HUES64 (cell line): ENCODE measurements around the gene RYR1.
A peak's percentile ranks its signal among the peaks of the same experiment; 100 is the strongest.

Experiments
- H3K27ac ChIP-seq: 2 replicates; pipeline ENCODE4 v1.7.0; 2013; ENCODE audit warnings: low read depth, low read length, inconsistent platforms
- H3K27me3 ChIP-seq: 2 replicates; pipeline ENCODE4 v1.6.1; 2013; ENCODE audit warnings: mild to moderate bottlenecking, low read length; ENCODE audit not compliant: insufficient read depth
- H3K36me3 ChIP-seq: 2 replicates; pipeline ENCODE4 v1.6.1; 2013; ENCODE audit warnings: mild to moderate bottlenecking, low read length; ENCODE audit not compliant: insufficient read depth
- H3K4me1 ChIP-seq: 2 replicates; pipeline ENCODE4 v1.6.1; 2013; ENCODE audit warnings: mild to moderate bottlenecking, low read length, moderate library complexity; ENCODE audit not compliant: insufficient read depth
- H3K4me3 ChIP-seq: 2 replicates; pipeline ENCODE4 v1.5.1; 2013; ENCODE audit warnings: mild to moderate bottlenecking, low read length, moderate library complexity
- H3K9ac ChIP-seq: 2 replicates; pipeline ENCODE4 v1.6.1; 2013; ENCODE audit warnings: mild to moderate bottlenecking, low read depth, low read length
- H3K9me3 ChIP-seq: 2 replicates; pipeline ENCODE4 v1.6.1; 2013; ENCODE audit warnings: low read depth, low read length; ENCODE audit not compliant: insufficient read depth
- WGBS: fragments of 150-250, 120-280 bp; methylation state at CpG from one replicate; pipeline ENCODE4 v1.1.7; 2013; ENCODE audit warnings: missing lambda C conversion rate; 5-methylcytosine and 5-hydroxymethylcytosine counted together

RYR1 gene

DNA sequence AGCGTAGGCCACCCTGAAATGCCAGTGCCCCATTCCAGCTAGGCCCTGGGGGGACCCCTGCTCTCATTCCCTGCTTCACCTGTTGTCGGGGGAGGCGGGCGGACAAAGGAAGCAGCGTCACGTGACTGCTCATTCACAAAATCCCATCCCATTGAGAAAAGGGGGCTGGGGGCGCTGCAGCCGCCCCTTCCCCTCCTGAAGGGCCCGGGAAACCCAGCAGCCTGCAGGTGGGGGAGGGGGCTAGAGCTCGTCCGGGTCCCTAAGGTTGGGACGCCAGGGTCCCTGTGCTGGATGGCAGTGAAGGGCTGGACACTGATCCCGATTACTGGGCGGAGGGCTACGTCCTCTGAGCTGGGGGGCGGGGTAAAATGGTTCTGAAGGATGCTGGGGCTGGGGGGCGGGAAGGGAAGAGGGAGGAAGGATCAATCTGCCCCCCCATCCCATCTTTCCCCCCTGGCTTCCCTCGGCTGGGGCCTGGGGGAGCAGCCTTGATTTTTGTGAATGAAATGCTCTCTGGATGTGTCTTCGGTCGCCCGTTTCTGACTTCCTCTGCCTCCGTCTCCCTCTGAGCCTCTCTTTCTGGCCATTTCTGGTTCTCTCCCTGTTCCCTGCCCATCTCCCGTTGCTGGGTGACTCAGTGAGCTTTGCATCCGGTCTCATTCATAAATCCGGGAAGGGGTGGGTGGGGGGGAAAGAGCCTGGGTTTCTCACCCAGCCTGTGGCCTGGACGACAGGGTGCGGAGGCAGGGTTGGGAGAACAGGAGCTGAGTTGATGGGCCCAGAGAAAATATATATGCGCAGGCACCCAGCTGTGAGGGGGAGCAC is 44.2 kb upstream of the RYR1 start:
- H3K9me3 ChIP-seq = no peaks in the 10 kb centered on the region
- peak overlapping the region; percentile 85; the same call in 1 of the 2 replicates for H3K27ac ChIP-seq
- WGBS = 1% methylated on average over 25 of the region's 28 CpGs
- H3K4me3 ChIP-seq = peak overlapping the region; percentile 77
- H3K27me3 ChIP-seq = peaks cover 11% of the 10 kb centered on the region; the same call in 1 of the 2 replicates
- peak overlapping the region; percentile 70 for H3K9ac ChIP-seq
- peaks cover 8% of the 10 kb centered on the region; the same call in 1 of the 2 replicates for H3K4me1 ChIP-seq
- peaks cover 19% of the 10 kb centered on the region for H3K36me3 ChIP-seq

- H3K36me3 ChIP-seq = peaks cover 19% of the 10 kb centered on the region
- peaks cover 15% of the 10 kb centered on the region for H3K27me3 ChIP-seq
- H3K4me1 ChIP-seq = peaks cover 6% of the 10 kb centered on the region; the same call in 1 of the 2 replicates
- WGBS = 36% methylated on average over 20 of the region's 22 CpGs
- peak overlapping the region; percentile 77 for H3K4me3 ChIP-seq
- no peak overlapping the region for H3K9ac ChIP-seq
- no peak overlapping the region for H3K27ac ChIP-seq
- no peaks in the 10 kb centered on the region for H3K9me3 ChIP-seq
Observed at GRCh38 chr19:38389957-38390924, 43.2 kb upstream of the RYR1 start.

DNA sequence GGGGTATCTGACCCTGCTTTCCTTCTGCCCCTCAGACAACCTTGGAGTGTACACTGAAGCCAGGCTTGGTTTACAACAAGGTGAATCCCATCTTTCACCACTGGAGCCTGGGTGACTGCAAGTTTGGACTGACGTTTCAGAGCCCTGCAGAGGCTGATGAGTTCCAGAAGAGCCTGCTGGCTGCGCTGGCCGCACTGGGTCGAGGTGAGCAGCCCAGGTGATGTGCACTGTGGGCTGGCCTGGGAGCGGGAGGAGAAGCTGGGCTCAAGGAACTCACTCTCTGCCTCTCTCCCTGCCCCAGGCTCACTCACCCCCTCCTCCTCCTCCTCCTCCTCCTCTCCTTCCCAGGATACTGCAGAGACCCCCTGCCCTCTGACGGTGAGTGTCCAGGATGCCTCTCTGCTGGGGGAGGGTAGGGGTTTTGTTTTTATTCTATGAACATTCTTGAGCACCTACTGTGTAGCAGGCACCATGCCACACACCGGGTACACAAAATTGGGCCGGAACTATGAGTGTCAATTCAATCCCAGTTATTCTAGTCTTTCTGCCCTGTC is 41.5 kb upstream of the RYR1 start:
- Histone ChIP-seq H3K27me3 (peaks cover 21% of the 10 kb centered on the region), H3K36me3 (peaks cover 19% of the 10 kb centered on the region), H3K4me3 (no peak overlapping the region), H3K9ac (no peak overlapping the region), H3K27ac (no peak overlapping the region), H3K9me3 (no peaks in the 10 kb centered on the region), H3K4me1 (peaks cover 6% of the 10 kb centered on the region; the same call in 1 of the 2 replicates)
- WGBS = 67% methylated on average over 7 of the region's 8 CpGs

DNA sequence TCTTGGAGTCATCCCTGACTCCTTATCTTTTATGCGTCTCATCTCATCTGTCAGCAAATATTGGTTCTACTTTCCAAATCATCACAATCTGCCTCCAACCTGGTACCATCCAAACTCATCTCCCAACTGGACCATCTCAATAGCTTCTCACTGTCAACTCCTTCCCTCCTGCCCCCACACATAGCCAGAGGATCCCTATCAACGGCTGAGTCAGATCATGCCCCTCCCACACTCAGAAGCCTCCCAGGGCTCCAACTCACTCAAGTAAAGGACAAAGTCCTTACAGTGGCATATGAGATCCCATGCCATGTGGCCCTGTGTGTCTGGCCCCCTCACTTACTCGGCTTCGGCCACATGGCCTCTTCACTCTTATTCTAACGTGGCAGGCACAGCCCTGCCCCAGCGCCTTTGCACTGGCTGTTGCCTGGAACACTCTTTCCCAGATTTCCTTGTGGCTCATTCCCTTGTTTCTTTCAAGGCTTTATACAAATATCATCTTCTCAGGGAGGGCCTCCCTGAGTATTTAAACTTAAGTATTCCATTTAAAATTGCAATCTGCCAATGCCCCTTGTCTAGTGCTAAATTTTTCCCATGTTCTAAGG is 40.7 kb upstream of the RYR1 start:
- Histone ChIP-seq H3K27ac (no peak overlapping the region), H3K4me3 (no peak overlapping the region), H3K4me1 (0 out of 2 replicates have a peak, but pooled peaks cover 3% of the 10 kb centered on the region), H3K36me3 (peaks cover 19% of the 10 kb centered on the region), H3K9me3 (no peaks in the 10 kb centered on the region), H3K27me3 (peaks cover 28% of the 10 kb centered on the region), H3K9ac (no peak overlapping the region)
- 83% methylated on average over 6 of the region's 6 CpGs for WGBS

- H3K27ac ChIP-seq = no peak overlapping the region
- whole genome bisulfite sequencing = 60% methylated on average over 30 of the region's 30 CpGs
- H3K9ac ChIP-seq = no peak overlapping the region
- H3K4me3 ChIP-seq = peak overlapping the region; percentile 36
- 0 out of 2 replicates have a peak, but pooled peaks cover 3% of the 10 kb centered on the region for H3K4me1 ChIP-seq
- H3K27me3 ChIP-seq = peaks cover 44% of the 10 kb centered on the region
- peaks cover 19% of the 10 kb centered on the region for H3K36me3 ChIP-seq
- no peaks in the 10 kb centered on the region for H3K9me3 ChIP-seq
Observed at GRCh38 chr19:38394488-38394887, 39.0 kb upstream of the RYR1 start.

DNA sequence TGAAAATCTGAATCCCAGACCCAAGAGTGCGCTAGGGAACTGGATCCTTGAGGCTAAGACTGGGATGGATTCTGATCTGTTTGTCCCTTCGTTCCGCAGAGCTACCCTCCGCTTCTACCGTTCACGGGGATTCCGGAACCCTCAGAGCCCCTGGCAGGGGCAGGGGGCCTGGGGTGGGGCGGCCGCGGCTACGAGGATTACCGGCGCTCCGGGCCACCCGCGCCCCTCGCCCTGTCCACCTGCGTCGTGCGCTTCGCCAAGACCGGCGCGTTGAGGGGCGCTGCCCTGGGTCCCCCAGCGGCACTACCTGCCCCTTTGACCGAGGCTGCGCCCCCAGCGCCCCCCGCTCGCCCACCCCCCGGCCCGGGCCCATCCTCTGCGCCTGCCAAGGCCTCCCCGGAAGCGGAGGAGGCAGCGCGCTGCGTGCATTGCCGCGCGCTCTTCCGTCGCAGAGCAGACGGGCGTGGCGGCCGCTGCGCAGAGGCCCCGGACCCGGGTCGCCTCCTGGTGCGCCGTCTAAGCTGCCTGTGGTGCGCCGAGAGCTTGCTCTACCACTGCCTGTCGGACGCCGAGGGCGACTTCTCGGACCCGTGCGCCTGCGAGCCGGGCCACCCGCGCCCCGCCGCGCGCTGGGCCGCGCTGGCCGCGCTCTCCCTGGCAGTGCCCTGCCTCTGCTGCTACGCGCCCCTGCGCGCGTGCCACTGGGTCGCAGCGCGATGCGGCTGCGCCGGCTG is 37.9 kb upstream of the RYR1 start:
- Histone ChIP-seq H3K4me1 (no peaks in the 10 kb centered on the region), H3K9ac (no peak overlapping the region), H3K27me3 (peaks cover 54% of the 10 kb centered on the region), H3K36me3 (peaks cover 19% of the 10 kb centered on the region), H3K27ac (no peak overlapping the region), H3K9me3 (no peaks in the 10 kb centered on the region), H3K4me3 (peak overlapping the region; percentile 36; the same call in 1 of the 2 replicates)
- WGBS = 96% methylated on average over 86 of the region's 86 CpGs

GRCh38 chr19:38399081-38399480 is 34.4 kb upstream of the RYR1 start:
- 76% methylated on average over 7 of the region's 9 CpGs for WGBS
- H3K4me1 ChIP-seq = no peaks in the 10 kb centered on the region

GRCh38 chr19:38399537-38399936 is 34.0 kb upstream of the RYR1 start:
- Histone ChIP-seq H3K9ac (no peak overlapping the region), H3K4me1 (no peaks in the 10 kb centered on the region), H3K27me3 (peaks cover 68% of the 10 kb centered on the region), H3K9me3 (no peaks in the 10 kb centered on the region), H3K36me3 (no peaks in the 10 kb centered on the region), H3K4me3 (no peak overlapping the region), H3K27ac (no peak overlapping the region)
- 100% methylated on average over 1 of the region's 1 CpG for WGBS

More at GRCh38 chr19:38399081-38399480, 34.4 kb upstream of the RYR1 start:
- peaks cover 68% of the 10 kb centered on the region for H3K27me3 ChIP-seq
- no peak overlapping the region for H3K4me3 ChIP-seq
- H3K27ac ChIP-seq = no peak overlapping the region
- H3K36me3 ChIP-seq = no peaks in the 10 kb centered on the region
- H3K9me3 ChIP-seq = no peaks in the 10 kb centered on the region
- no peak overlapping the region for H3K9ac ChIP-seq

- Histone ChIP-seq H3K27ac (no peak overlapping the region), H3K4me3 (no peak overlapping the region), H3K4me1 (no peaks in the 10 kb centered on the region), H3K9me3 (no peaks in the 10 kb centered on the region), H3K9ac (no peak overlapping the region), H3K27me3 (peaks cover 62% of the 10 kb centered on the region), H3K36me3 (no peaks in the 10 kb centered on the region)
- 68% methylated on average over 5 of the region's 5 CpGs for WGBS
Observed at GRCh38 chr19:38400361-38400760, 33.1 kb upstream of the RYR1 start.

- Histone ChIP-seq H3K4me3 (no peak overlapping the region), H3K9ac (no peak overlapping the region), H3K27ac (no peak overlapping the region), H3K9me3 (no peaks in the 10 kb centered on the region), H3K27me3 (peaks cover 56% of the 10 kb centered on the region), H3K4me1 (no peaks in the 10 kb centered on the region), H3K36me3 (no peaks in the 10 kb centered on the region)
- 81% methylated on average over 2 of the region's 3 CpGs for WGBS
Observed at GRCh38 chr19:38401148-38401547, 32.3 kb upstream of the RYR1 start.
